ENCODE measurements around the gene ITGA11. TPM values are rescaled to one million over a fixed set of nuclear protein-coding genes. Genes with fewer than 3 reads are reported as not detected.

ITGA11 gene
- total and polyA plus RNA-seq, 3 experiments from 2014 or later: not detected

GRCh38 chr15:68414591-68414990 is 17.4 kb downstream of the ITGA11 start:
- Histone ChIP-seq H3K4me1 (ENCODE audit: insufficient read depth, low read length) (no peaks in the 10 kb centered on the region), H3K27me3 (ENCODE audit: insufficient read depth, low read length, poor library complexity, severe bottlenecking) (no peaks in the 10 kb centered on the region), H3K4me3 (ENCODE audit: low read length) (no peak overlapping the region), H3K9me3 (ENCODE audit: low read length) (no peaks in the 10 kb centered on the region), H3K27ac (ENCODE audit: low read depth, low read length) (no peak overlapping the region), H3K36me3 (ENCODE audit: insufficient read depth, low read length) (no peaks in the 10 kb centered on the region)
- DNase-seq: no peak
- no peak overlapping the region for H3K4me3 Mint-ChIP-seq
- no peaks in the 10 kb centered on the region for H3K36me3 Mint-ChIP-seq
- ChIA-PET POLR2A (no interaction called here), CTCF (no interaction called here)
- H3K27ac Mint-ChIP-seq: no peak overlapping the region
- no peaks in the 10 kb centered on the region for H3K9me3 Mint-ChIP-seq
- no peaks in the 10 kb centered on the region for H3K27me3 Mint-ChIP-seq
- H3K4me1 Mint-ChIP-seq: no peaks in the 10 kb centered on the region

DNA sequence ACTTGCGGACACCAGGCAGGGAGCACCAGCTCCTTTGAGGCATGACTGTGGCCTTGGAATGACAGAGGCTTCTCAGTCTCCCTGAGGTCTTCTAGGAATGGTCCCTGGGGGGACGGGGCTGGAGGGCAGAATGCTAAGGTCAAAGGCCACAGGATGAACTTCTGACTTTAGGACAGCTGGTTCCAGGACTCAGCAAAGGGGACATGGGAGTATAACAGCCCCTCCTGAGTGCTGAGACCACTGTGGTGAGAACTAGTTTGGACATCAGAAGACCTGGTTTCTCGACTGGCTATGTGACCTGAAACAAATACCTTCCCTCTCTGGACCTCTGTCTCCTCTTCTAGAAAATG is 17.8 kb downstream of the ITGA11 start:
- Mint-ChIP-seq H3K27me3 (no peaks in the 10 kb centered on the region), H3K9me3 (no peaks in the 10 kb centered on the region), H3K36me3 (no peaks in the 10 kb centered on the region), H3K27ac (no peak overlapping the region), H3K4me1 (no peaks in the 10 kb centered on the region), H3K4me3 (no peak overlapping the region)
- CTCF ChIA-PET: no interaction called here
- H3K36me3 ChIP-seq (ENCODE audit: insufficient read depth, low read length): no peaks in the 10 kb centered on the region
- no peaks in the 10 kb centered on the region for H3K27me3 ChIP-seq (ENCODE audit: insufficient read depth, low read length, poor library complexity, severe bottlenecking)
- no peaks in the 10 kb centered on the region for H3K4me1 ChIP-seq (ENCODE audit: insufficient read depth, low read length)
- POLR2A ChIA-PET: no interaction called here
- no peak for DNase-seq
- no peak overlapping the region for H3K27ac ChIP-seq (ENCODE audit: low read depth, low read length)
- H3K4me3 ChIP-seq (ENCODE audit: low read length): no peak overlapping the region
- no peaks in the 10 kb centered on the region for H3K9me3 ChIP-seq (ENCODE audit: low read length)

DNA sequence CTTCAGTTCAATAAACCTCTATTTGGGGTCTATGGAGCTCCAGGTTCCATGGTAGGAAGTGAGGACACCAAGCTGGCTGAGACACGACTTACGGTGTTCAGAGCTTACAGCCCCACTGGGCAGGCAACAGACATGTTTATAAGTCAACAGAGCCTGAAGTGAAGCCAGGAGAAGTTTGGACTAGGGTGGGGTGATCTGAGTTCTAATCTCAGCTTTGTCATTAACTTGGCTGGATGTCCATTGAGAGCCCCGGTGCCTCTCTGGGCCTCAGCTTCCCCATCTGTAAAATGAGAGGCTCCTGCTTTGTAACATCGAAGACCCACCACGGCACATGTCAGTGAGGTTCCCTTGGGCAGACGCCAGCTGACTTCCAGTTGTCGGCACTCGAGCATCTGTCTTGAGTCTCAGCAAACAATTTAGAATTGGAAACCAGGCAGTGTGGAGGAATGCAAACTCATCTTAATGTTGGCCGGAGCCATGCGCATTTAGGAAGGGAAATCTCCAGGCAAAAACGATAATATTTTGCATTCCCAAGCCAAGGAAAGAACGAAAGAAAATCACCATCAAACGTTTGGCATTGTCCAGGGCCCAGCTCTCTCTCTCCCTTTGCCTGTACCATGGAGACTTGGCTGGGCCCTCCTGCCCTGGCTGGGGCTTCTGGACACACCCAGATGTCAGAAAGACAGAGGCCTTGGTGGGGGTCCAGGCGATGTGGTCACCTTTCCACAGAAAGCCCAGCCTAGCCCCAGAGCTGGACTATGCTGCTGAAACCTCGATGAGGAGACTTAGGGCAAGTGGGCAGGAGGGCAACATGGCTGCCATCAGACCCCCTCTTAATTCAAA is 18.4 kb downstream of the ITGA11 start:
- H3K27me3 ChIP-seq (ENCODE audit: insufficient read depth, low read length, poor library complexity, severe bottlenecking): no peaks in the 10 kb centered on the region
- H3K4me3 ChIP-seq (ENCODE audit: low read length): no peak overlapping the region
- CTCF ChIA-PET: interaction anchor here (1.0 kb wide), 1 partner anchor 107 kb away, joined by 3 read pairs; no protein-coding TSS in a partner anchor
- H3K9me3 Mint-ChIP-seq: no peaks in the 10 kb centered on the region
- H3K4me1 Mint-ChIP-seq: no peaks in the 10 kb centered on the region
- no peaks in the 10 kb centered on the region for H3K36me3 ChIP-seq (ENCODE audit: insufficient read depth, low read length)
- no peak for DNase-seq
- no peaks in the 10 kb centered on the region for H3K4me1 ChIP-seq (ENCODE audit: insufficient read depth, low read length)
- no peak overlapping the region for H3K27ac Mint-ChIP-seq
- POLR2A ChIA-PET: no interaction called here
- no peak overlapping the region for H3K27ac ChIP-seq (ENCODE audit: low read depth, low read length)
- H3K36me3 Mint-ChIP-seq: no peaks in the 10 kb centered on the region
- no peak overlapping the region for H3K4me3 Mint-ChIP-seq
- H3K9me3 ChIP-seq (ENCODE audit: low read length): no peaks in the 10 kb centered on the region
- H3K27me3 Mint-ChIP-seq: no peaks in the 10 kb centered on the region

DNA sequence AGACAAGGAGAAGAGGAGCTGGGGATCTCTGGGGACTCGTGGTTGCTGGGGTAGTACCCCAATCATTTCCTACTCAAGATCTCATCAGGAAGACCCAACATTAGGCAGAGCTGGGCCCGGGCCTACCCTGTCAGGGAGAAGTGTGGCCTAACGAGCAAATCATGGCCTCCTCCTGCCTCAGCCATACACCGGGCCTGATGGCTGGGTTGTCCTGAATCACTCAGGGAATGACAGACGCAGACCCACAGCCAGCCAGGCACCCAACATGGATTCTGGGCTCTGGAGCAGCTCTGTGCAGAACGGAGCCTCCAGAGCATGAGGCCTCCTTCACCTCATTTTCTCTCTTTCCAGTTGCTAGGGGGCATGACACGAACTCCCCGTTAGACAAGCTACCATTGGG is 19.7 kb downstream of the ITGA11 start:
- CTCF ChIA-PET: no interaction called here
- Mint-ChIP-seq H3K9me3 (no peaks in the 10 kb centered on the region), H3K36me3 (no peaks in the 10 kb centered on the region), H3K27ac (no peak overlapping the region), H3K27me3 (peaks cover 0 to 2% of the 10 kb centered on the region in 2 donors), H3K4me1 (no peaks in the 10 kb centered on the region), H3K4me3 (no peak overlapping the region)
- Histone ChIP-seq H3K9me3 (ENCODE audit: low read length) (no peaks in the 10 kb centered on the region), H3K36me3 (ENCODE audit: insufficient read depth, low read length) (no peaks in the 10 kb centered on the region), H3K4me3 (ENCODE audit: low read length) (no peak overlapping the region), H3K4me1 (ENCODE audit: insufficient read depth, low read length) (no peaks in the 10 kb centered on the region), H3K27ac (ENCODE audit: low read depth, low read length) (no peak overlapping the region), H3K27me3 (ENCODE audit: insufficient read depth, low read length, poor library complexity, severe bottlenecking) (no peaks in the 10 kb centered on the region)
- no peak for DNase-seq
- POLR2A ChIA-PET: no interaction called here

- POLR2A ChIA-PET: no interaction called here
- no peaks in the 10 kb centered on the region for H3K9me3 ChIP-seq (ENCODE audit: low read length)
- no peaks in the 10 kb centered on the region for H3K27me3 ChIP-seq (ENCODE audit: insufficient read depth, low read length, poor library complexity, severe bottlenecking)
- H3K4me1 Mint-ChIP-seq: no peaks in the 10 kb centered on the region
- DNase-seq: no peak
- no peaks in the 10 kb centered on the region for H3K9me3 Mint-ChIP-seq
- no peaks in the 10 kb centered on the region for H3K36me3 Mint-ChIP-seq
- no peak overlapping the region for H3K27ac ChIP-seq (ENCODE audit: low read depth, low read length)
- H3K27me3 Mint-ChIP-seq: peaks cover 0 to 2% of the 10 kb centered on the region in 2 donors
- CTCF ChIA-PET: no interaction called here
- H3K4me3 Mint-ChIP-seq: no peak overlapping the region
- no peaks in the 10 kb centered on the region for H3K36me3 ChIP-seq (ENCODE audit: insufficient read depth, low read length)
- H3K27ac Mint-ChIP-seq: no peak overlapping the region
- no peak overlapping the region for H3K4me3 ChIP-seq (ENCODE audit: low read length)
- H3K4me1 ChIP-seq (ENCODE audit: insufficient read depth, low read length): no peaks in the 10 kb centered on the region
These were observed 20.2 kb downstream of the ITGA11 start for GRCh38 chr15:68411735-68412134.

GRCh38 chr15:68411343-68411675 is 20.7 kb downstream of the ITGA11 start:
- no peak overlapping the region for H3K27ac Mint-ChIP-seq
- CTCF ChIA-PET: no interaction called here
- no peaks in the 10 kb centered on the region for H3K36me3 Mint-ChIP-seq

GRCh38 chr15:68410466-68411342 is 21.3 kb downstream of the ITGA11 start:
- DNase-seq: no peak
- H3K4me3 ChIP-seq (ENCODE audit: low read length): no peak overlapping the region
- no peaks in the 10 kb centered on the region for H3K36me3 ChIP-seq (ENCODE audit: insufficient read depth, low read length)
- no peaks in the 10 kb centered on the region for H3K4me1 ChIP-seq (ENCODE audit: insufficient read depth, low read length)
- Mint-ChIP-seq H3K4me1 (no peaks in the 10 kb centered on the region), H3K27me3 (peaks cover 0 to 2% of the 10 kb centered on the region in 2 donors), H3K27ac (peak overlapping the region in 1 of 8 donors; percentile 29), H3K36me3 (no peaks in the 10 kb centered on the region), H3K9me3 (no peaks in the 10 kb centered on the region), H3K4me3 (no peak overlapping the region)
- H3K9me3 ChIP-seq (ENCODE audit: low read length): no peaks in the 10 kb centered on the region
- H3K27ac ChIP-seq (ENCODE audit: low read depth, low read length): no peak overlapping the region
- POLR2A ChIA-PET: no interaction called here
- CTCF ChIA-PET: no interaction called here
- H3K27me3 ChIP-seq (ENCODE audit: insufficient read depth, low read length, poor library complexity, severe bottlenecking): no peaks in the 10 kb centered on the region

More at GRCh38 chr15:68411343-68411675, 20.7 kb downstream of the ITGA11 start:
- DNase-seq: no peak
- Histone ChIP-seq H3K36me3 (ENCODE audit: insufficient read depth, low read length) (no peaks in the 10 kb centered on the region), H3K4me3 (ENCODE audit: low read length) (no peak overlapping the region), H3K27me3 (ENCODE audit: insufficient read depth, low read length, poor library complexity, severe bottlenecking) (no peaks in the 10 kb centered on the region), H3K4me1 (ENCODE audit: insufficient read depth, low read length) (no peaks in the 10 kb centered on the region), H3K27ac (ENCODE audit: low read depth, low read length) (no peak overlapping the region), H3K9me3 (ENCODE audit: low read length) (no peaks in the 10 kb centered on the region)
- Mint-ChIP-seq H3K4me3 (no peak overlapping the region), H3K4me1 (no peaks in the 10 kb centered on the region), H3K9me3 (no peaks in the 10 kb centered on the region), H3K27me3 (peaks cover 0 to 2% of the 10 kb centered on the region in 2 donors)
- POLR2A ChIA-PET: no interaction called here

- Mint-ChIP-seq H3K36me3 (no peaks in the 10 kb centered on the region), H3K27ac (no peak overlapping the region), H3K9me3 (no peaks in the 10 kb centered on the region), H3K27me3 (peaks cover 0 to 2% of the 10 kb centered on the region in 2 donors), H3K4me1 (no peaks in the 10 kb centered on the region), H3K4me3 (no peak overlapping the region)
- H3K4me3 ChIP-seq (ENCODE audit: low read length): no peak overlapping the region
- ChIA-PET POLR2A (no interaction called here), CTCF (no interaction called here)
- no peaks in the 10 kb centered on the region for H3K4me1 ChIP-seq (ENCODE audit: insufficient read depth, low read length)
- H3K9me3 ChIP-seq (ENCODE audit: low read length): no peaks in the 10 kb centered on the region
- H3K27me3 ChIP-seq (ENCODE audit: insufficient read depth, low read length, poor library complexity, severe bottlenecking): no peaks in the 10 kb centered on the region
- DNase-seq: no peak
- H3K36me3 ChIP-seq (ENCODE audit: insufficient read depth, low read length): no peaks in the 10 kb centered on the region
- no peak overlapping the region for H3K27ac ChIP-seq (ENCODE audit: low read depth, low read length)
These were observed 22.1 kb downstream of the ITGA11 start for GRCh38 chr15:68409736-68410370.
